Measurements from ENCODE around the gene MYL9. TPM values are rescaled to one million over a fixed set of nuclear protein-coding genes. Genes with fewer than 3 reads are reported as not detected.

The MYL9 gene
- total and polyA plus RNA-seq, 2 donors (not counting 1 experiment from before 2014, with no cell fraction given): 25.4 to 457 TPM

DNA sequence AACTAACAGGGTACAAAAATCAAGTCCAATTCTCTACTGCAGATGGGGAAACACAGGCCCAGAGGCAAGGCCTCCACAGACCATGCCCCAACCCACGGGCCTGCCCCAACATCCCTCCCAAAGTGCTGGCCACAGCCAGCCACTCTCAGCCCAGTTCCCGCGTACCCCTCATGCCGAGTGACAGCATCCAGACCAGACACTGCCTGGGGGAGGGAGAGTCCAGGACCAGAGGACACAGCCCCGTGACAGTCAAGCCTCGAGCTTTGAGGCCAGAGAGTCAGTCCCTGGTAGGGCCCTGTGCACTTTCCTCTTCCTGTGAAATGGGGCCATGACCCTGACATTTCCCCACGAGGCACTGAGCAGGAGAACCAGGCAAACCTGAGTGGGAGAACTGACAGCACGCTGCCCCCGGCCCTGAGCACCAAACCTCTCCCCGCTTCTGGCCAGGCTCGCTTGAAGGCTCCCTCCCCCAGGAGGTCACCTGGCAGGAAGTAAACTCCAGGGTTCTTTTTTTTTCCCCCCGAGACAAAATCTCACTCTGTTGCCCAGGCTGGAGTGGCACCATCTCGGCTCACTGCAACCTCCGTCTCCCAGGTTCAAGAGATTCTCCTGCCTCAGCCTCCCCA is 4.9 kb downstream of the MYL9 start:
- Histone ChIP-seq H3K27me3 (ENCODE audit: control insufficient read depth, insufficient read depth, low read length) (no peaks in the 10 kb centered on the region), H3K9ac (ENCODE audit: insufficient read depth, low read length) (no peak overlapping the region), H3K4me1 (ENCODE audit: control insufficient read depth, extremely low read depth, insufficient read depth, low read length) (peaks cover 16% of the 10 kb centered on the region), H3K27ac (ENCODE audit: insufficient read depth, low read length) (no peak overlapping the region), H4K20me1 (ENCODE audit: control insufficient read depth, extremely low read depth, insufficient read depth, low read length) (no peaks in the 10 kb centered on the region), H3K36me3 (ENCODE audit: control insufficient read depth, insufficient read depth, low read length) (peaks cover 27% of the 10 kb centered on the region), H3K9me3 (ENCODE audit: control insufficient read depth, insufficient read depth, low read depth, low read length) (no peaks in the 10 kb centered on the region), H3K4me2 (ENCODE audit: extremely low read depth, insufficient read depth, low read length) (no peak overlapping the region), H3K79me2 (ENCODE audit: control insufficient read depth, insufficient read depth, low read length) (peaks cover 38% of the 10 kb centered on the region), H3K4me3 (replicated peaks in 1 of 4; ENCODE audit: control extremely low read depth in 1 of 4, insufficient read depth in 1 of 4, low read depth in 3 of 4, low read length in 4 of 4) (no peak overlapping the region), H2AFZ (ENCODE audit: low read length) (no peak overlapping the region)
- no peak for TF ChIP-seq EZH2 (IDR thresholded peaks at IDR 0.05; ENCODE audit: low read length, missing control alignments)
- TF ChIP-seq, protein P1, sequence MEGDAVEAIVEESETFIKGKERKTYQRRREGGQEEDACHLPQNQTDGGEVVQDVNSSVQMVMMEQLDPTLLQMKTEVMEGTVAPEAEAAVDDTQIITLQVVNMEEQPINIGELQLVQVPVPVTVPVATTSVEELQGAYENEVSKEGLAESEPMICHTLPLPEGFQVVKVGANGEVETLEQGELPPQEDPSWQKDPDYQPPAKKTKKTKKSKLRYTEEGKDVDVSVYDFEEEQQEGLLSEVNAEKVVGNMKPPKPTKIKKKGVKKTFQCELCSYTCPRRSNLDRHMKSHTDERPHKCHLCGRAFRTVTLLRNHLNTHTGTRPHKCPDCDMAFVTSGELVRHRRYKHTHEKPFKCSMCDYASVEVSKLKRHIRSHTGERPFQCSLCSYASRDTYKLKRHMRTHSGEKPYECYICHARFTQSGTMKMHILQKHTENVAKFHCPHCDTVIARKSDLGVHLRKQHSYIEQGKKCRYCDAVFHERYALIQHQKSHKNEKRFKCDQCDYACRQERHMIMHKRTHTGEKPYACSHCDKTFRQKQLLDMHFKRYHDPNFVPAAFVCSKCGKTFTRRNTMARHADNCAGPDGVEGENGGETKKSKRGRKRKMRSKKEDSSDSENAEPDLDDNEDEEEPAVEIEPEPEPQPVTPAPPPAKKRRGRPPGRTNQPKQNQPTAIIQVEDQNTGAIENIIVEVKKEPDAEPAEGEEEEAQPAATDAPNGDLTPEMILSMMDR (conservative IDR thresholded peaks at IDR 0.05 in 1 of 2, IDR thresholded peaks at IDR 0.05 in 1 of 2; ENCODE audit: low read depth in 1 of 2, low read length in 2 of 2): no peak
- DNase-seq (ENCODE audit: low read depth in 2 of 2): no peak

DNA sequence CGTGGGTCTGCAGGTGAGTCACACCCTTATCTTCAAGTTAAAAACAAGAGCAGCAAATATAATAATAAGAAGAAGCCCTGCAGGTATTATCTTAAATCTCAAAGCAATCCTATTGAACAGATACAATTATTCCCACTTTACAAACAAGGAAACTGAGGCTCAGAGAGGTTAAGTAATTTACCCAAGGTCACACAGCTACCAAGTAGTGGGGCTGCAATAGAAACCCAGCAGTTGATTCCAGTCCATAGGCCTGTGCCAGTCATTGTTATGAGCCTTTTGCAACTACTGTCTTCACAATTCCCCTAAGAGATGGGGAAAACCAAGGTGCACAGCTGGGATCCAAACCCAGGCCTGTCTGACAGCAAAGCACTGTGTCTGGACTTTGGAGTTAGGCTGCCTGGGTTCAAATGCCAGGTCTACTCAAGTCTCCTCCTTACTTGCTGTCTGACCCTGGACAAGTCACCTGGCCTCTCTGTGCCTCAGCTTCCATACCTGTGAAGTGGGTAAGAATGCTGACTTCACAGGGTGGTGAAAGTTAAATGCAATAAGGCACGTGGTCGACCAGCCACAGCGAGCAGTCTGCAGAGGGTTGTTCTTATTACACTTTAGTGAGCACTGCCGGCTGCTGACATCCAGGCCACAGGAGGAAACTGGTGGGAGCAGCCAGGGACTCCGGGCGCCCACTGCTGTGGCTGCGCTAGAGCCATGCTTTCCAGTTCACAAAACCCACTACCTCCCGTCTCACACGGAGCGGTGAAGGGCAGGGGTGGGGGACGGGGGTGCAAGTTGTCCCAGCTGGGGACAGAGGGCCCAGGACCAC is 6.1 kb downstream of the MYL9 start:
- H3K4me1 ChIP-seq (ENCODE audit: control insufficient read depth, extremely low read depth, insufficient read depth, low read length): peaks cover 16% of the 10 kb centered on the region
- H3K9ac ChIP-seq (ENCODE audit: insufficient read depth, low read length): no peak overlapping the region
- TF ChIP-seq EZH2 (IDR thresholded peaks at IDR 0.05; ENCODE audit: low read length, missing control alignments): no peak
- TF ChIP-seq, protein P1 (conservative IDR thresholded peaks at IDR 0.05 in 1 of 2, IDR thresholded peaks at IDR 0.05 in 1 of 2; ENCODE audit: low read depth in 1 of 2, low read length in 2 of 2): no peak
- H3K36me3 ChIP-seq (ENCODE audit: control insufficient read depth, insufficient read depth, low read length): peaks cover 27% of the 10 kb centered on the region
- no peaks in the 10 kb centered on the region for H4K20me1 ChIP-seq (ENCODE audit: control insufficient read depth, extremely low read depth, insufficient read depth, low read length)
- H3K4me2 ChIP-seq (ENCODE audit: extremely low read depth, insufficient read depth, low read length): no peak overlapping the region
- no peak overlapping the region for H2AFZ ChIP-seq (ENCODE audit: low read length)
- no peak overlapping the region for H3K4me3 ChIP-seq (replicated peaks in 1 of 4; ENCODE audit: control extremely low read depth in 1 of 4, insufficient read depth in 1 of 4, low read depth in 3 of 4, low read length in 4 of 4)
- H3K27ac ChIP-seq (ENCODE audit: insufficient read depth, low read length): no peak overlapping the region
- DNase-seq (ENCODE audit: low read depth in 2 of 2): no peak
- H3K79me2 ChIP-seq (ENCODE audit: control insufficient read depth, insufficient read depth, low read length): peaks cover 27% of the 10 kb centered on the region
- H3K9me3 ChIP-seq (ENCODE audit: control insufficient read depth, insufficient read depth, low read depth, low read length): no peaks in the 10 kb centered on the region
- no peaks in the 10 kb centered on the region for H3K27me3 ChIP-seq (ENCODE audit: control insufficient read depth, insufficient read depth, low read length)

DNA sequence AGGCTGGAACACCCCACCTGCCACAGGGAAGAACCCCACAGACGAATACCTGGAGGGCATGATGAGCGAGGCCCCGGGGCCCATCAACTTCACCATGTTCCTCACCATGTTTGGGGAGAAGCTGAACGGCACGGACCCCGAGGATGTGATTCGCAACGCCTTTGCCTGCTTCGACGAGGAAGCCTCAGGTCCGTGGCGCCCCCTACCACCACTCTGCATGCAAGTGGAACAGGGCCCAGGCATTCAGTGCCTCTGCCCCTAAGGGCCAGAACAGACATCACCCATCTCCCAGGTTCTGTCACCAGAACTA is 6.6 kb downstream of the MYL9 start:
- TF ChIP-seq, protein P1 (conservative IDR thresholded peaks at IDR 0.05 in 1 of 2, IDR thresholded peaks at IDR 0.05 in 1 of 2; ENCODE audit: low read depth in 1 of 2, low read length in 2 of 2): no peak
- TF ChIP-seq EZH2 (IDR thresholded peaks at IDR 0.05; ENCODE audit: low read length, missing control alignments): no peak
- Histone ChIP-seq H2AFZ (ENCODE audit: low read length) (no peak overlapping the region), H3K27me3 (ENCODE audit: control insufficient read depth, insufficient read depth, low read length) (no peaks in the 10 kb centered on the region), H3K27ac (ENCODE audit: insufficient read depth, low read length) (no peak overlapping the region), H3K36me3 (ENCODE audit: control insufficient read depth, insufficient read depth, low read length) (peaks cover 27% of the 10 kb centered on the region), H4K20me1 (ENCODE audit: control insufficient read depth, extremely low read depth, insufficient read depth, low read length) (no peaks in the 10 kb centered on the region), H3K79me2 (ENCODE audit: control insufficient read depth, insufficient read depth, low read length) (peaks cover 22% of the 10 kb centered on the region), H3K4me1 (ENCODE audit: control insufficient read depth, extremely low read depth, insufficient read depth, low read length) (peaks cover 16% of the 10 kb centered on the region), H3K4me2 (ENCODE audit: extremely low read depth, insufficient read depth, low read length) (no peak overlapping the region), H3K9ac (ENCODE audit: insufficient read depth, low read length) (no peak overlapping the region), H3K4me3 (replicated peaks in 1 of 4; ENCODE audit: control extremely low read depth in 1 of 4, insufficient read depth in 1 of 4, low read depth in 3 of 4, low read length in 4 of 4) (no peak overlapping the region), H3K9me3 (ENCODE audit: control insufficient read depth, insufficient read depth, low read depth, low read length) (no peaks in the 10 kb centered on the region)
- no peak for DNase-seq (ENCODE audit: low read depth in 2 of 2)

All from fibroblast of lung (primary cell).